GM12891 (cell line): ENCODE data around the gene SAMSN1.

ENCODE experiments used
- DNase-seq: peaks from one replicate; pipeline ENCODE4 v3.0.0; 2011; ENCODE audit warnings: low spot score; ENCODE audit not compliant: insufficient read length
- FAIRE-seq: peaks from 2 replicates; lab custom pipeline; 2011; peaks lifted over from hg19 to GRCh38; lab: Jason Lieb, UNC
- PAX5 ChIP-seq: IDR thresholded peaks from 2 replicates; pipeline ENCODE4 v1.6.1; 2011; ENCODE audit warnings: low read length, moderate library complexity, mild to moderate bottlenecking; ENCODE audit not compliant: insufficient read depth, severe bottlenecking
- POLR2A ChIP-seq: IDR thresholded peaks from 2 replicates; pipeline ENCODE4 v1.6.1; 2011; ENCODE audit warnings: low read depth, low read length, control low read depth
- POLR2AphosphoS5 ChIP-seq: IDR thresholded peaks from 2 replicates; pipeline ENCODE4 v1.6.1; 2011; ENCODE audit warnings: low read depth, low read length, control low read depth
- POU2F2 ChIP-seq: IDR thresholded peaks from 2 replicates; pipeline ENCODE4 v1.6.1; 2011; ENCODE audit warnings: low read depth, mild to moderate bottlenecking, control low read depth, low read length, moderate library complexity
- SPI1 ChIP-seq: IDR thresholded peaks from 2 replicates; pipeline ENCODE4 v1.6.1; 2011; ENCODE audit warnings: low read depth, low read length, control low read depth
- TAF1 ChIP-seq: IDR thresholded peaks from 2 replicates; pipeline ENCODE4 v1.6.1; 2011; ENCODE audit warnings: low read depth, low read length, control low read depth

The SAMSN1 gene

DNA sequence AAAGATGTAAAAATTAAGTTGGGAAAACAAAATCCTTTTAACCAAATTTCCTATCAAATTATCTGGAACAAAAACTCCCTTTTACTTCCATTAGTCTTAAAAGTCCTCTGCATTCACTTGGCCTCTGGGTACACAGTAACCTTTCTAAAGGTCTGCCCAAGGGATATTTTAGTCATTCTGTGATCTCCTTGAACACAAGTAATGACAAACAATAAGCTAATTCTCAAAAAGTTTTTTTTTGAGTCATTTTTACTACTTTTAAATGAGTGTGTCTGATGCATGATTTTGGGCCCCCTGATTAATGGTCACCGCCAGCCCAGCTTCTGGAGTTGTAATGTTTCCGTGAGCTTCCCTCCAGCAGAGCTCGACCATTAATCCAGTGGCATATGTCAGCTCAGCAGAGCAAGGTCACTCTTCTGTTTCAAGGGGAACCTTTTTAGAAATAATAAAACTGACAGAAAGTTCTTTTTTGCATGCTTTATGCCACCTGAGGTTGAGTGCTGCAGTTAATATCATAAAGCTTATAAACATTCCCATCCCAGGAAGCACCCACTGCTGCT is 14.3 kb downstream of the SAMSN1 start:
- TF ChIP-seq POLR2A (no peak), TAF1 (no peak), PAX5 (no peak), SPI1 (no peak), POU2F2 (no peak), POLR2AphosphoS5 (no peak)
- no peak for DNase-seq
- no peak for FAIRE-seq

DNA sequence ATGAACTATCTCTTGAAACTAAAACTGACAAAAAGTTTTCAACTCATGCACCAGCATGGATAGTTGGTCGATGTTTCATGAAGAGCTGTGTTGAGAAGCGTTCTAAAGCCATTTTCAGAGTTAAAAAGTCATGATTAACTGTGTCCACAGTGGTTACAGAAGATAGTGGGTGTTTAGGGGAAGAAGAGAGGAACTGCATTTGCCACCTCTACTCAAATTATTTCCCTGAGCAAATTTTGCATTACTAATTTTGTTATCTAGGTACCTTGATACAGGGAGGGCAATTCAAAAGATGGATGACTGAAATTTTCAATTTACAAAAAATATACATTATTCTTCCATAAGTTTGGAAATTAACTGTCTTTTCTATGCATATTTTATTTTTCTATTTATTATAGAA is 15.5 kb downstream of the SAMSN1 start:
- DNase-seq (no peak), FAIRE-seq (no peak)
- peak; percentile 61 for TF ChIP-seq SPI1
- no peak for TF ChIP-seq POU2F2

DNA sequence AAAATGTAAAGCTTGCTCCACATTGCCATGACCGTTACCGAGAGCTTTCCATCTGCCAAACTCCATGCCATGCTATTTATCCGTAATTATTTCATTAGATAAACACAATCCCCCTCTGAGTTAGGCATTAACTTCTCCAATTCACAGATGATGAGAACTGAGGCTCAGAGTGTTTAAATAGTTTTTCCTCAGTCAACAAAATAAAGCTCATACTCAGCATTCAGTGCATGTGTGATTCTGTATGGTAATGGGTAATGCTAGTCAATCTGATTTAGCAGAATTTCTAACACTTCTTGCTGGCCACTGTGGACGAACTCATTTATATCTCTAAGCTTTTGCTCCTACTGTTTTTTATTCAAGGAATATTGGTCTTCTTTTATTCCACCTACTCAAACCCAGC is 17.3 kb downstream of the SAMSN1 start:
- no peak for DNase-seq
- TF ChIP-seq TAF1 (no peak), POU2F2 (no peak), SPI1 (no peak), POLR2A (no peak), POLR2AphosphoS5 (no peak), PAX5 (no peak)
- FAIRE-seq, result peak; percentile 74

DNA sequence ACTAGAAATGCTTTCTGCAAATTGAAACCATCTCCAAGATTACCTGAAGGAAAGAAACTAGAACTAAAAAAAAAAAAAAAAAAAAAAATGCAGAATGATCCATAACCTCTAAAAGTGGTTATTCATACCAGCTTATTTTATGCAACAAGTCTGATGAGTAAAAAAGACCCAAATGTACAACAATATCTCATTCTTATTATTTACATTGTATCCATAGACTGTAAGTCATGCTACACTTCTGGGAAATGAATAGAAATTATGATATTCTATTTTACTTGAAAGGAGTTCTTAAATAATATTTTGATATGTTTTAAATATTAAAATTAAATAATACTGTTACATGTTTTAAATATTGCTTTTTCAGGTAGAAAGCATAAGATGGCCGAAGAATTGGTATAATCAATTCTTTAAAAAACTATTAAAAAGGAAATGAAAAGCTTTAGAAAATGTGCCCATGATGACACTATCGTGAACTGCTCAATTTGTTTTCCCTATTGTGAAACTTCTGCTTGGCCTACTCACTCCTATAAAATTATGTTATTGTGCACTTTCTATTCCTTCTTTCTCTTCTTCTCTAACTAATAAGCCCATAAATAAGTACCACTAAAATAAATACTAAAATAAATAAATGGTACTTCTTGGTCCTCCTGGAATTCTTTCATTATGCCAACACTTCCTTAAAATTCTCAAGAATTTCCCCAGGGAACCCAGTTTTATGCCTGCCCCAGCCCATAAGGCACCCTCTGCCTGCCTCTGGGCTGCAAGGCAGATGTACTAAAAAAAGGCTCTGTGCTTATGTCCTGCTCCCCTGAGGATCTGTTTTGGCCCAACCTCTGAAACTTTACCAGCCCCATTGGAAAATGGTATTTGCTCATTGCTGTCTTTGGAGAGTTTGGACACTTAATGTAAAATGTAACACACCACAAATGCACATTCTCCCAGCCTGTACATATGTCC is 18.1 kb downstream of the SAMSN1 start:
- no peak for FAIRE-seq
- DNase-seq, result no peak
- no peak for TF ChIP-seq SPI1
- no peak for TF ChIP-seq POLR2AphosphoS5
- TF ChIP-seq POLR2A, result no peak
- TF ChIP-seq PAX5, result no peak
- no peak for TF ChIP-seq TAF1
- no peak for TF ChIP-seq POU2F2

DNA sequence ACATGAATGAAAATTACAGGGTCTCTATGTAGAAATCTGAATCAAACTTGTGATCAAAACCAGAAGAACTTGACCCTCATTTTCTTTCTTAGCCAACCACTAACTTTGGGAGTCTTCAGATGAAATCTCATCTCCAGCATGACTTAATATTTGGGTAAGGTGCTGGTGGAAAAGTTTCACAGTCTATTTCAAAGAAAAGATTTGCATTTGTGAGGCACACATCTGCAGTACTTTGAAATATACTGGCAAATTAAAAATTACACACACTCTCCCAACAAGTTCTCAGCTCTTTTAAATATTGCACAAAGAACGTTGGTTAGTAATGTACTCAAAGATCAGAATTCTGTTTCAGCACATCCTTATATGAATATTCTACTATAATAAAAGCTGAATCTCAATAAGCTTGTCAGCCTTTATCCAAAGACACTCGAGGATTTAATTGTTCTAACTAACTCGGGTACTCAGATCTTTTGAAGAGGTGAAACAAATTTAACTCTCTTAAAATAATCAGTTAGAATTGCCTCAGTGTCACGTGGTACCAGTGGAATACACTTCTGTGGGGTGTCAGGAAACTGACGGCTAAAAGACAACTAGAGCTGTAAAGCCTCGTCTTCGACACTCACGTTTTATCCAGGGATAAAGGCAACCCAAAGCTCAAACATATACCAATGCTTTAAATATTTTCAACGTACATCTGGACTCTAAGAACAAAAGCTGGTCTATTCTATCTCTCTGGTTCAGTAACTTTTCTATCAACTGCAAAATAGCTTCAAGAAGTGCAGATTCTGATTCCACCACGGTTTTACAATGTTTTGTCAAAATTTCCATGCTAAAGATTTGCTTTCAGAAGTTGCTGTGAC is 19.0 kb downstream of the SAMSN1 start:
- TF ChIP-seq SPI1 (no peak), POLR2A (no peak), TAF1 (no peak), POLR2AphosphoS5 (no peak)
- DNase-seq (no peak), FAIRE-seq (peak; percentile 89)

DNA sequence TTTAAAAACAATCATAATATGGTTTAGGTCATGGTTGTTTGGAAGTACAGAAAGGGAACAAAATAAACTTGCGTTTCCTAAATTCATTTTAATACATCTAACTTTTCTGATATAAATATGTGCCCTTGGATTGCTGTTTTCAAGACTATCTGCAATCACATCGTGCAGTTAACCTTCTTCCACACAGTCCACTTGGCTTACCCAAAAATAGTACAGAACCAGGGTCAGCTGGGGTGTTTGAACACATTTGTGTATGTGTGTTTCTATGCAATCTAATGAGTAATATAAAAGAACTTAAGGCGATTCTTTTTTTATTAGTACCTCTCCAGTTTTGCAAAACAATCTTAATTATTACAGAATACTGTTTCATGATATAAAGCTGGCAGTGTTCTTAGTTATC is 19.9 kb downstream of the SAMSN1 start:
- FAIRE-seq (no peak), DNase-seq (no peak)
- no peak for TF ChIP-seq POU2F2
- no peak for TF ChIP-seq TAF1
- TF ChIP-seq PAX5, result no peak
- no peak for TF ChIP-seq POLR2AphosphoS5
- no peak for TF ChIP-seq POLR2A
- TF ChIP-seq SPI1, result no peak

DNA sequence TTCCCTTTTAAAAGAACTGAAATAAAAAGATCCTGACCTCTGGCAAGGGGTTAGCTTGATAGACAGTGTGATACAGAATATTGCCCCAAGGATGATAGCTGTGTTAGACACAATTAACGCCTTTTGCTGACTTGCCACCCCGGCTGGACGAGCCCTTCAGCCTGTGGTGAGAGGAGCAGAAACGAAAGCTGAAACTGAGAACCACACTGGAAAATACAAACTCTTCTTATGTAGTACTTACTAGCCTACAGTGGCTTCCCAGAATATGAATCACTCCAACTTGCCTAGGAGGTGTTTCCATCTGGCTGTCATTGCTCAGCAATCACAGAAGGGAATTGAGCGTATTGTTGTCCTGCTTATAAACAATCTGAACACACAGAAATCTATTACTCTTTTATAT is 22.9 kb downstream of the SAMSN1 start:
- DNase-seq, result no peak
- no peak for TF ChIP-seq POU2F2
- no peak for TF ChIP-seq SPI1
- no peak for TF ChIP-seq POLR2AphosphoS5
- TF ChIP-seq TAF1, result no peak
- no peak for TF ChIP-seq PAX5
- TF ChIP-seq POLR2A, result no peak
- FAIRE-seq, result peak; percentile 93

DNA sequence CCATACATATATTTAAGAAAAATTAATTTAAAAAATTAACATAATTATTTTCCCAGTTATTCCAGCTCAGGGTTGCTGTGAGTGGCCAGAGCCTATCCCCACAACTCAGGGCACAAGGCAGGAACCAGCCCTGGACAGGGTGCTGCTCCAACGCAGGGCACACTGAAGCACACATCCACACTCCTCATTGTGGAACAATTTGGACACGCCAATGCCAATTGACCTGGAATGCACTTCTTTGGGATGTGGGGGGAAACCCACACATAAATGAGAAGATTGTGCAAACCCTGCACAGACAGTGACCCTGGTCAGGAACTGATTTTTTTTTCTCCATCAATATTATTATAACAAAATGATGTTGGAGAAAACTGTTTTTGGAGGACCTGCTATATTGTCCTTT is 23.4 kb downstream of the SAMSN1 start:
- no peak for TF ChIP-seq POLR2AphosphoS5
- TF ChIP-seq PAX5, result no peak
- no peak for TF ChIP-seq SPI1
- no peak for TF ChIP-seq TAF1
- no peak for TF ChIP-seq POLR2A
- no peak for TF ChIP-seq POU2F2
- FAIRE-seq, result no peak
- no peak for DNase-seq

DNA sequence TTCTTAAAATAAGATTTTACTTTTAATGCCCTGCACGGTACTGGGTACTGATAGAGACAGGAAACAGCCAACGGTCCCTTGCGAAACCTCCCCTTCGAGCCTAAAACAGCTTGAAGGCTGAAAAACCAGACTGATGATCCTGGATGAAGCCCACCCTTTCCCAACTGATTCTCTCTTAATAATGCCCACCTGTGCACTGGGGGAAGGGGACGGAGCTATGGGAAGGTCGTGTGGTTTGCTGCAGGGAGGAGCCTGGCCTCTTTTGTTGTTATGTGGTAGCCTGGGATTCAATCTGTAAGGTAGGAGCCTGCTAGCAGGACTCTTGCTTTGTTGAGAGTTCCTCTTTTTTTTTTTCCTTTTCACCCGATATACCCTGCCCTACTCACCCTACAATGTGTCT is 25.6 kb downstream of the SAMSN1 start:
- DNase-seq (no peak), FAIRE-seq (peak; percentile 80)
- TF ChIP-seq TAF1 (no peak), POLR2A (no peak), POLR2AphosphoS5 (no peak), PAX5 (no peak), POU2F2 (no peak), SPI1 (peak; percentile 80)
